ENCODE results near the gene KLF13.
A peak's percentile ranks its signal among the peaks of the same experiment; 100 is the strongest.
"Not testable (repeated sequence)": the region's sequence is repeated elsewhere in the genome, so short reads cannot be mapped to it uniquely, and the experiment has no call there.

The KLF13 gene

GRCh38 chr15:31352911-31353811 is 26.5 kb downstream of the KLF13 start:
- Histone ChIP-seq H3K27me3 (ENCODE audit: insufficient read depth, low read length) (no peaks in the 10 kb centered on the region), H3K23ac (ENCODE audit: low read length) (no peak overlapping the region), H2BK5ac (ENCODE audit: low read depth, low read length, poor library complexity) (no peak overlapping the region), H2BK12ac (ENCODE audit: low read length) (no peak overlapping the region), H4K91ac (ENCODE audit: low read depth, low read length) (no peak overlapping the region), H3K4me3 (ENCODE audit: low read depth, low read length) (no peak overlapping the region), H3K36me3 (ENCODE audit: control insufficient read depth in 1 of 2, insufficient read depth in 2 of 2, low read length in 2 of 2) (peaks cover 0 to 10% of the 10 kb centered on the region in 2 experiments), H4K8ac (ENCODE audit: low read depth, low read length) (no peak overlapping the region), H3K4ac (ENCODE audit: low read depth, low read length) (peak overlapping the region; percentile 47), H3K27ac (ENCODE audit: low read depth, low read length) (no peak overlapping the region), H3K79me2 (ENCODE audit: control insufficient read depth, insufficient read depth, low read length, poor library complexity) (peaks cover 15% of the 10 kb centered on the region), H3K9ac (ENCODE audit: low read length) (no peak overlapping the region), H3K79me1 (ENCODE audit: low read length) (no peaks in the 10 kb centered on the region), H3K18ac (ENCODE audit: low read length) (peak overlapping the region; percentile 43), H3K4me1 (ENCODE audit: control insufficient read depth in 1 of 2, insufficient read depth in 2 of 2, low read length in 2 of 2) (peaks cover 29 to 36% of the 10 kb centered on the region in 2 experiments), H3K4me2 (ENCODE audit: low read length) (no peak overlapping the region), H3K9me3 (ENCODE audit: insufficient read depth, low read depth, low read length) (no peaks in the 10 kb centered on the region), H2AK5ac (ENCODE audit: low read length) (no peak overlapping the region), H2BK120ac (ENCODE audit: insufficient read depth, low read length, poor library complexity) (no peak overlapping the region), H2AFZ (ENCODE audit: insufficient read depth, low read length, poor library complexity) (no peak overlapping the region), H3K14ac (ENCODE audit: low read length) (no peak overlapping the region), H4K12ac (ENCODE audit: low read depth, low read length) (no peak overlapping the region)
- DNase-seq = no peak
- WGBS (ENCODE audit: extremely low coverage, insufficient coverage, insufficient read length) = no CpG with 5 or more reads among the region's 14 CpGs

- no peak for DNase-seq
- Histone ChIP-seq H3K27me3 (ENCODE audit: insufficient read depth, low read length) (no peaks in the 10 kb centered on the region), H4K8ac (ENCODE audit: low read depth, low read length) (no peak overlapping the region), H3K23ac (ENCODE audit: low read length) (no peak overlapping the region), H2BK12ac (ENCODE audit: low read length) (no peak overlapping the region), H4K12ac (ENCODE audit: low read depth, low read length) (no peak overlapping the region), H3K36me3 (ENCODE audit: control insufficient read depth in 1 of 2, insufficient read depth in 2 of 2, low read length in 2 of 2) (peaks cover 0 to 6% of the 10 kb centered on the region in 2 experiments), H2BK120ac (ENCODE audit: insufficient read depth, low read length, poor library complexity) (no peak overlapping the region), H3K9ac (ENCODE audit: low read length) (no peak overlapping the region), H3K27ac (ENCODE audit: low read depth, low read length) (no peak overlapping the region), H3K4ac (ENCODE audit: low read depth, low read length) (peak overlapping the region; percentile 24), H4K91ac (ENCODE audit: low read depth, low read length) (no peak overlapping the region), H2AFZ (ENCODE audit: insufficient read depth, low read length, poor library complexity) (no peak overlapping the region), H3K14ac (ENCODE audit: low read length) (no peak overlapping the region), H3K18ac (ENCODE audit: low read length) (peak overlapping the region; percentile 25), H2AK5ac (ENCODE audit: low read length) (no peak overlapping the region), H3K79me1 (ENCODE audit: low read length) (no peaks in the 10 kb centered on the region), H3K4me3 (ENCODE audit: low read depth, low read length) (no peak overlapping the region), H3K79me2 (ENCODE audit: control insufficient read depth, insufficient read depth, low read length, poor library complexity) (peaks cover 15% of the 10 kb centered on the region), H3K4me2 (ENCODE audit: low read length) (no peak overlapping the region), H3K9me3 (ENCODE audit: insufficient read depth, low read depth, low read length) (peaks cover 2% of the 10 kb centered on the region), H2BK5ac (ENCODE audit: low read depth, low read length, poor library complexity) (no peak overlapping the region), H3K4me1 (ENCODE audit: control insufficient read depth in 1 of 2, insufficient read depth in 2 of 2, low read length in 2 of 2) (peaks cover 33 to 40% of the 10 kb centered on the region in 2 experiments)
- no CpG with 5 or more reads among the region's 4 CpGs for WGBS (ENCODE audit: extremely low coverage, insufficient coverage, insufficient read length)
These were observed 27.3 kb downstream of the KLF13 start for GRCh38 chr15:31353931-31354330.

GRCh38 chr15:31356097-31356496 is 29.5 kb downstream of the KLF13 start:
- not testable (repeated sequence) for H3K23ac ChIP-seq (ENCODE audit: low read length); H3K27me3 ChIP-seq (ENCODE audit: insufficient read depth, low read length); H3K27ac ChIP-seq (ENCODE audit: low read depth, low read length); H3K4ac ChIP-seq (ENCODE audit: low read depth, low read length); H3K36me3 ChIP-seq (ENCODE audit: control insufficient read depth in 1 of 2, insufficient read depth in 2 of 2, low read length in 2 of 2); H2BK120ac ChIP-seq (ENCODE audit: insufficient read depth, low read length, poor library complexity); H2BK12ac ChIP-seq (ENCODE audit: low read length); H4K8ac ChIP-seq (ENCODE audit: low read depth, low read length); H2AFZ ChIP-seq (ENCODE audit: insufficient read depth, low read length, poor library complexity); DNase-seq; H2BK5ac ChIP-seq (ENCODE audit: low read depth, low read length, poor library complexity); H2AK5ac ChIP-seq (ENCODE audit: low read length); H3K4me2 ChIP-seq (ENCODE audit: low read length); H3K4me3 ChIP-seq (ENCODE audit: low read depth, low read length); H3K9ac ChIP-seq (ENCODE audit: low read length); H3K14ac ChIP-seq (ENCODE audit: low read length); H4K91ac ChIP-seq (ENCODE audit: low read depth, low read length); H4K12ac ChIP-seq (ENCODE audit: low read depth, low read length); H3K79me1 ChIP-seq (ENCODE audit: low read length); H3K9me3 ChIP-seq (ENCODE audit: insufficient read depth, low read depth, low read length); H3K18ac ChIP-seq (ENCODE audit: low read length)
- peaks cover 49 to 55% of the 10 kb centered on the region in 2 experiments for H3K4me1 ChIP-seq (ENCODE audit: control insufficient read depth in 1 of 2, insufficient read depth in 2 of 2, low read length in 2 of 2)
- H3K79me2 ChIP-seq (ENCODE audit: control insufficient read depth, insufficient read depth, low read length, poor library complexity) = peaks cover 18% of the 10 kb centered on the region
- whole genome bisulfite sequencing (ENCODE audit: extremely low coverage, insufficient coverage, insufficient read length) = no CpG with 5 or more reads among the region's 11 CpGs

- no CpG with 5 or more reads among the region's 13 CpGs for WGBS (ENCODE audit: extremely low coverage, insufficient coverage, insufficient read length)
- Histone ChIP-seq H3K4me2 (ENCODE audit: low read length) (no peak overlapping the region), H4K8ac (ENCODE audit: low read depth, low read length) (no peak overlapping the region), H3K23ac (ENCODE audit: low read length) (no peak overlapping the region), H3K79me1 (ENCODE audit: low read length) (peaks cover 9% of the 10 kb centered on the region), H3K18ac (ENCODE audit: low read length) (peak overlapping the region; percentile 19), H3K9ac (ENCODE audit: low read length) (no peak overlapping the region), H3K79me2 (ENCODE audit: control insufficient read depth, insufficient read depth, low read length, poor library complexity) (peaks cover 18% of the 10 kb centered on the region), H3K27me3 (ENCODE audit: insufficient read depth, low read length) (no peaks in the 10 kb centered on the region), H3K14ac (ENCODE audit: low read length) (no peak overlapping the region), H2AFZ (ENCODE audit: insufficient read depth, low read length, poor library complexity) (peak overlapping the region; percentile 13), H4K91ac (ENCODE audit: low read depth, low read length) (no peak overlapping the region), H3K4ac (ENCODE audit: low read depth, low read length) (peak overlapping the region; percentile 44), H3K4me3 (ENCODE audit: low read depth, low read length) (no peak overlapping the region), H2BK12ac (ENCODE audit: low read length) (no peak overlapping the region), H3K36me3 (ENCODE audit: control insufficient read depth in 1 of 2, insufficient read depth in 2 of 2, low read length in 2 of 2) (peaks cover 0 to 4% of the 10 kb centered on the region in 2 experiments), H2BK5ac (ENCODE audit: low read depth, low read length, poor library complexity) (no peak overlapping the region), H3K9me3 (ENCODE audit: insufficient read depth, low read depth, low read length) (peaks cover 2% of the 10 kb centered on the region), H3K27ac (ENCODE audit: low read depth, low read length) (no peak overlapping the region), H2AK5ac (ENCODE audit: low read length) (no peak overlapping the region), H3K4me1 (ENCODE audit: control insufficient read depth in 1 of 2, insufficient read depth in 2 of 2, low read length in 2 of 2) (peaks cover 56 to 63% of the 10 kb centered on the region in 2 experiments), H4K12ac (ENCODE audit: low read depth, low read length) (no peak overlapping the region), H2BK120ac (ENCODE audit: insufficient read depth, low read length, poor library complexity) (no peak overlapping the region)
- DNase-seq = no peak
These were observed 30.5 kb downstream of the KLF13 start for GRCh38 chr15:31357148-31357547.
